B cell (primary cell): ENCODE results near the gene LCN10.

Experiments
- EZH2 ChIP-seq: IDR thresholded peaks from 2 replicates; pipeline ENCODE4 v1.6.1; 2012; ENCODE audit warnings: borderline replicate concordance, low read depth, mild to moderate bottlenecking, moderate library complexity, low read length; ENCODE audit not compliant: insufficient read depth, poor library complexity, severe bottlenecking
- TF ChIP-seq, protein P1 (sequence below): fragments of 200-600 bp; IDR thresholded peaks from one replicate; pipeline ENCODE4 v1.8.0; 2022; ENCODE audit warnings: antibody characterized with exemption, mild to moderate bottlenecking

DNA sequence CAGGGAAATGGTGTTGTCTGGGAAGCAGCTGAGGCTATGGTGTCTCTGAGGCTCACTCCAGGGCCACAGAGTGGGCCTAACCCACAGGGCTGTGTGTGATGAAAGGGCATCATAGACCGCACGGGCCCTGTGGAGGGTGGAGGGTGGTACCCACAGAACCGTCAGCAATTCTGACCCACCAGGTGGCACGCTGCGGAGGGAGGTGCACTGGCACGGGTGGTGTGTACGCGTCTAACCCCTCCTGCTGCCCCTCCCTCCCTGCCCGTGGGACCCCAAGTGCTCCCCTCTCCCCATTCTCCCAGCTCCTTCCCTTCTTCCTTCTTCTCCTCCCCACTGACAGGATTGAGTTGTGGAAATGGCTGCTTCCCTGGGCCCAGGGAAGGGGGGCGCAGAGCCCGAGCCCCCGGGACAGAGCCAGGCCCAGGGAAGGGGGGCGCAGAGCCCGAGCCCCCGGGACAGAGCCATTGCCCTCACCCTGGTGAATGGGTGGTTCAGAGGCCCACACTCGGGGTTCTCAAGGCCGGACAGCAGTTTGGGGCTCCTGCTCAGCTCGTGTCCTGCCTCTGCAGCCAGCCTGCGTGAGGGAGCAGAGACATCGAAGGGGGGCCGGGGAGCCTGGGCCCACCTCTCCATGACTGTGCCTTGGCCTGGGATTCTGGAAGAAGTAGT lies 6.8 kb downstream of the LCN10 start:
- TF ChIP-seq, protein P1, sequence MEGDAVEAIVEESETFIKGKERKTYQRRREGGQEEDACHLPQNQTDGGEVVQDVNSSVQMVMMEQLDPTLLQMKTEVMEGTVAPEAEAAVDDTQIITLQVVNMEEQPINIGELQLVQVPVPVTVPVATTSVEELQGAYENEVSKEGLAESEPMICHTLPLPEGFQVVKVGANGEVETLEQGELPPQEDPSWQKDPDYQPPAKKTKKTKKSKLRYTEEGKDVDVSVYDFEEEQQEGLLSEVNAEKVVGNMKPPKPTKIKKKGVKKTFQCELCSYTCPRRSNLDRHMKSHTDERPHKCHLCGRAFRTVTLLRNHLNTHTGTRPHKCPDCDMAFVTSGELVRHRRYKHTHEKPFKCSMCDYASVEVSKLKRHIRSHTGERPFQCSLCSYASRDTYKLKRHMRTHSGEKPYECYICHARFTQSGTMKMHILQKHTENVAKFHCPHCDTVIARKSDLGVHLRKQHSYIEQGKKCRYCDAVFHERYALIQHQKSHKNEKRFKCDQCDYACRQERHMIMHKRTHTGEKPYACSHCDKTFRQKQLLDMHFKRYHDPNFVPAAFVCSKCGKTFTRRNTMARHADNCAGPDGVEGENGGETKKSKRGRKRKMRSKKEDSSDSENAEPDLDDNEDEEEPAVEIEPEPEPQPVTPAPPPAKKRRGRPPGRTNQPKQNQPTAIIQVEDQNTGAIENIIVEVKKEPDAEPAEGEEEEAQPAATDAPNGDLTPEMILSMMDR: no peak
- TF ChIP-seq EZH2: no peak
